Astrocyte of the cerebellum (primary cell): ENCODE measurements around the gene ZNF80.
"Not testable (repeated sequence)": the region's sequence is repeated elsewhere in the genome, so short reads cannot be mapped to it uniquely, and the experiment has no call there.

Source experiments
- DNase-seq: peaks from one replicate; pipeline ENCODE4 v3.0.0-alpha.2; 2011; ENCODE audit warnings: low read depth
- H3K4me3 ChIP-seq: 2 replicates; pipeline ENCODE4 v1.5.1; 2011; ENCODE audit warnings: mild to moderate bottlenecking, low read depth, low read length, moderate library complexity
- CTCF ChIP-seq: IDR thresholded peaks from 2 replicates; pipeline ENCODE4 v1.5.1; 2012; ENCODE audit warnings: low read length, low read depth, moderate library complexity, mild to moderate bottlenecking; ENCODE audit errors: missing control alignments
- in situ Hi-C: cut with HindIII; loops from 2 replicates; pipeline ENCODE4 v1.10.0; 2017; ENCODE audit warnings: low sequenced_read_pairs

Gene ZNF80

GRCh38 chr3:114237478-114237877, at the start of gene ZNF80:
Gene ZNF80 (minus strand): TSS chr3:114237578. CDS start chr3:114237074, 504 bp downstream.
- in situ Hi-C loops, H3K4me3 ChIP-seq, DNase-seq: not testable (repeated sequence)

- no peak for TF ChIP-seq CTCF
- no peak overlapping the region for H3K4me3 ChIP-seq
- no peak for DNase-seq
- in situ Hi-C loops = no loop called here
Observed at GRCh38 chr3:114286266-114286665, 48.9 kb upstream of the ZNF80 start.

- no peak for DNase-seq
- TF ChIP-seq CTCF = no peak
- in situ Hi-C loops = no loop called here
- H3K4me3 ChIP-seq = no peak overlapping the region
Observed at GRCh38 chr3:114285648-114286230, 48.4 kb upstream of the ZNF80 start.

- no peak for TF ChIP-seq CTCF
- H3K4me3 ChIP-seq = no peak overlapping the region
- DNase-seq = no peak
- in situ Hi-C loops = no loop called here
Observed at GRCh38 chr3:114284644-114285043, 47.3 kb upstream of the ZNF80 start.

- DNase-seq, H3K4me3 ChIP-seq, in situ Hi-C loops: not testable (repeated sequence)
Observed at GRCh38 chr3:114276856-114277255, 39.5 kb upstream of the ZNF80 start.

GRCh38 chr3:114274929-114275328, 37.6 kb upstream of the ZNF80 start:
- in situ Hi-C loops = no loop called here
- H3K4me3 ChIP-seq = no peak overlapping the region
- no peak for TF ChIP-seq CTCF
- DNase-seq = no peak

GRCh38 chr3:114272271-114272670, 34.9 kb upstream of the ZNF80 start:
- TF ChIP-seq CTCF = no peak
- in situ Hi-C loops = no loop called here
- no peak overlapping the region for H3K4me3 ChIP-seq
- DNase-seq = peak; percentile 22

- no peak for DNase-seq
- TF ChIP-seq CTCF = no peak
- in situ Hi-C loops = no loop called here
- H3K4me3 ChIP-seq = no peak overlapping the region
Observed at GRCh38 chr3:114270019-114270418, 32.6 kb upstream of the ZNF80 start.
